ENCODE measurements around the gene TMEM72. TPM values are rescaled to one million over a fixed set of nuclear protein-coding genes. Genes with fewer than 3 reads are reported as not detected.
"Not testable (repeated sequence)": the region's sequence is repeated elsewhere in the genome, so short reads cannot be mapped to it uniquely, and the experiment has no call there.

Gene TMEM72
- polyA plus RNA-seq, 1 experiment, result not detected

DNA sequence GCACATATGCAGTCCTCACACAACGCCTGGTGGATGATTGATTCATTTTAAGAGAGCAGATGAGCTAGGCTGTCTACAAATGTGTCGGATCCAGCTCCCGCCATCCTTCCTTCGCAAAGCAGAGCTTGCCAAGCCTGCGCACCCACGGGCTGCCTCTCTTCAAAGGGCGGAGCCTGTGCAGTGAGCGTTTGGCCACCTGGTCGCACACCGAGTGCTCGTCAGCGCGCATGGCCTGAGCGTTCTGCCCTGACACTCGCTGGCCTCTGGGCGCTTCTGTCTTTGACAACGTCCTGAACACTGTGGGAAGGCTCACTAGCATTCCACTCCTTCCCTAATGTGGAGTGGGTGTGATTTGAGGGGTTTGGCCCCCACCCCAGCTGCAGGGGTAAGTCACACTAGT lies 47.1 kb upstream of the TMEM72 start:
- DNase-seq (ENCODE audit: low read depth), result no peak
- TF ChIP-seq, protein P1, sequence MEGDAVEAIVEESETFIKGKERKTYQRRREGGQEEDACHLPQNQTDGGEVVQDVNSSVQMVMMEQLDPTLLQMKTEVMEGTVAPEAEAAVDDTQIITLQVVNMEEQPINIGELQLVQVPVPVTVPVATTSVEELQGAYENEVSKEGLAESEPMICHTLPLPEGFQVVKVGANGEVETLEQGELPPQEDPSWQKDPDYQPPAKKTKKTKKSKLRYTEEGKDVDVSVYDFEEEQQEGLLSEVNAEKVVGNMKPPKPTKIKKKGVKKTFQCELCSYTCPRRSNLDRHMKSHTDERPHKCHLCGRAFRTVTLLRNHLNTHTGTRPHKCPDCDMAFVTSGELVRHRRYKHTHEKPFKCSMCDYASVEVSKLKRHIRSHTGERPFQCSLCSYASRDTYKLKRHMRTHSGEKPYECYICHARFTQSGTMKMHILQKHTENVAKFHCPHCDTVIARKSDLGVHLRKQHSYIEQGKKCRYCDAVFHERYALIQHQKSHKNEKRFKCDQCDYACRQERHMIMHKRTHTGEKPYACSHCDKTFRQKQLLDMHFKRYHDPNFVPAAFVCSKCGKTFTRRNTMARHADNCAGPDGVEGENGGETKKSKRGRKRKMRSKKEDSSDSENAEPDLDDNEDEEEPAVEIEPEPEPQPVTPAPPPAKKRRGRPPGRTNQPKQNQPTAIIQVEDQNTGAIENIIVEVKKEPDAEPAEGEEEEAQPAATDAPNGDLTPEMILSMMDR (IDR thresholded peaks at IDR 0.05; ENCODE audit: insufficient read depth, low read depth, low read length), result no peak
- Histone ChIP-seq H3K27me3 (ENCODE audit: control insufficient read depth, insufficient read depth, low read length) (no peaks in the 10 kb centered on the region), H3K36me3 (ENCODE audit: control insufficient read depth, insufficient read depth, low read length) (no peaks in the 10 kb centered on the region), H3K4me3 (ENCODE audit: low read depth, low read length) (peak overlapping the region; percentile 57; the same call in 1 of the 2 replicates)
- POLR2A ChIA-PET, result interaction anchor here (0.7 kb wide), 1 partner anchor 465 kb away, joined by 5 read pairs; no protein-coding TSS in a partner anchor
- CTCF ChIA-PET, result interaction anchor here (0.6 to 4.1 kb wide), 21 partner anchors 8 to 1194 kb away, joined by 3 to 20 read pairs (median 3); no protein-coding TSS in a partner anchor

GRCh38 chr10:44864637-44865288 lies 46.4 kb upstream of the TMEM72 start:
- Histone ChIP-seq H3K4me3 (ENCODE audit: low read depth, low read length) (peak overlapping the region; percentile 57), H3K27me3 (ENCODE audit: control insufficient read depth, insufficient read depth, low read length) (no peaks in the 10 kb centered on the region), H3K36me3 (ENCODE audit: control insufficient read depth, insufficient read depth, low read length) (no peaks in the 10 kb centered on the region)
- DNase-seq (ENCODE audit: low read depth), result no peak
- ChIA-PET CTCF (interaction anchor here (0.6 to 4.1 kb wide), 24 partner anchors 7 to 1194 kb away, joined by 3 to 20 read pairs (median 3); no protein-coding TSS in a partner anchor), POLR2A (no interaction called here)
- TF ChIP-seq, protein P1 (IDR thresholded peaks at IDR 0.05; ENCODE audit: insufficient read depth, low read depth, low read length), result peak; percentile 94

GRCh38 chr10:44865289-44865671 lies 45.9 kb upstream of the TMEM72 start:
- ChIA-PET POLR2A (no interaction called here), CTCF (interaction anchor here (0.7 to 4.1 kb wide), 10 partner anchors 10 to 1192 kb away, joined by 3 to 20 read pairs (median 4); no protein-coding TSS in a partner anchor)
- H3K27me3 ChIP-seq (ENCODE audit: control insufficient read depth, insufficient read depth, low read length), result no peaks in the 10 kb centered on the region
- no peak overlapping the region for H3K4me3 ChIP-seq (ENCODE audit: low read depth, low read length)
- DNase-seq (ENCODE audit: low read depth), result no peak
- TF ChIP-seq, protein P1 (IDR thresholded peaks at IDR 0.05; ENCODE audit: insufficient read depth, low read depth, low read length), result no peak
- no peaks in the 10 kb centered on the region for H3K36me3 ChIP-seq (ENCODE audit: control insufficient read depth, insufficient read depth, low read length)

GRCh38 chr10:44866367-44866766 lies 44.8 kb upstream of the TMEM72 start:
- H3K36me3 ChIP-seq (ENCODE audit: control insufficient read depth, insufficient read depth, low read length); DNase-seq (ENCODE audit: low read depth); H3K27me3 ChIP-seq (ENCODE audit: control insufficient read depth, insufficient read depth, low read length); POLR2A ChIA-PET; H3K4me3 ChIP-seq (ENCODE audit: low read depth, low read length): not testable (repeated sequence)
- CTCF ChIA-PET, result interaction anchor here (1.7 to 2.6 kb wide), 3 partner anchors 8 to 1193 kb away, joined by 4 to 7 read pairs (median 6); no protein-coding TSS in a partner anchor

DNA sequence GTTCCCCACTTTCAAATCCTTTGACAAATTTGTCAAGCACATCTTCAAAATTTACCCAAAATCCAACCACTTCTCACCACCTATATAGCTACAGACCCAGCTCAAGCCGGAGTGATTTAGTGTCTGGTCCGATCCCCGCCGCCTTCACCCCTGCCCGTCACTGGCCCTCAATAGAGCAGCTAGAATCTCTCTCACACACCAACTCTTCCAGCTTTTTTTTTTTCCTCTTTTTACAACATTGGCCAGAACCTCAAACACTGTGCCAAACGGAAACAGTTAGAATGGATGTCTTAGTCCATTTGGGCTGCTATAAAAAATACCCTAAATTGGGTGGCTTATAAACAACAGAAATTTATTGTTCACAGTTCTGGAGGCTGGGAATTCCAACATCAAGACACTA lies 41.1 kb upstream of the TMEM72 start:
- no peaks in the 10 kb centered on the region for H3K36me3 ChIP-seq (ENCODE audit: control insufficient read depth, insufficient read depth, low read length)
- no peaks in the 10 kb centered on the region for H3K27me3 ChIP-seq (ENCODE audit: control insufficient read depth, insufficient read depth, low read length)
- TF ChIP-seq, protein P1 (IDR thresholded peaks at IDR 0.05; ENCODE audit: insufficient read depth, low read depth, low read length), result no peak
- CTCF ChIA-PET, result interaction anchor here (0.6 to 1.7 kb wide), 3 partner anchors 9 to 16 kb away, joined by 3 to 5 read pairs (median 5); no protein-coding TSS in a partner anchor
- POLR2A ChIA-PET, result no interaction called here
- no peak for DNase-seq (ENCODE audit: low read depth)
- no peak overlapping the region for H3K4me3 ChIP-seq (ENCODE audit: low read depth, low read length)

Data from BJ (cell line).